ENCODE results near the gene VWF. TPM values are rescaled to one million over a fixed set of nuclear protein-coding genes. Genes with fewer than 3 reads are reported as not detected.

Gene VWF
- total and polyA plus RNA-seq, 2 experiments from 2014 or later, result 0.42 to 0.56 TPM

DNA sequence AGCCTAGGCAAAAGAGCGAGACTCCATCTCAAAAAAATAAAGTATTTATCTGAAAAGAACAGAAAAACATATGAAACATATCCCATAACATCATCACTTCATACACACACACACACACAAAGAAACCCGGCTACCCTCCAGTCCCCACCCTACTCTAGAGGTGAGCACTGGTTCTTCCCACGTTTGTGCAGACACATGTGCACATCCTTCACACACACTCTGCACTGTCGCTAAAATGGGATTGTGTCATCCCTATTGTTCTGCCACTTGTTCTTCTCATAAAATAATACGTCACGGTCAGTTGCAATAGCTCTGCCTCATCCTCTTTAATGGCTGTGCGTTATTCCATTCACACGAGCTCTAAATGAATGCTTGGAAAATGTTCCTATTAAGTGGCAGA lies 93.5 kb downstream of the VWF start:
- H2AFZ ChIP-seq, result no peak overlapping the region
- no peaks in the 10 kb centered on the region for H3K9me2 ChIP-seq (ENCODE audit: insufficient read depth)
- H3K36me3 ChIP-seq (ENCODE audit: insufficient read depth), result no peaks in the 10 kb centered on the region
- DNase-seq (ENCODE audit: low spot score), result no peak
- H4K20me1 ChIP-seq (replicated peaks; ENCODE audit: insufficient read depth), result no peaks in the 10 kb centered on the region
- peaks cover 2% of the 10 kb centered on the region for H3K27me3 Mint-ChIP-seq (ENCODE audit: insufficient read depth, low read depth, poor library complexity)
- H3K36me3 Mint-ChIP-seq (ENCODE audit: low read depth), result peaks cover 5% of the 10 kb centered on the region; the same call in 2 of the 3 replicates
- ATAC-seq, result no peak
- no peaks in the 10 kb centered on the region for H3K4me1 Mint-ChIP-seq
- H3K4me1 ChIP-seq (ENCODE audit: insufficient read depth), result no peaks in the 10 kb centered on the region
- H3K4me3 ChIP-seq, result no peak overlapping the region
- H3K4me3 Mint-ChIP-seq, result no peak overlapping the region
- TF ChIP-seq, protein P1, sequence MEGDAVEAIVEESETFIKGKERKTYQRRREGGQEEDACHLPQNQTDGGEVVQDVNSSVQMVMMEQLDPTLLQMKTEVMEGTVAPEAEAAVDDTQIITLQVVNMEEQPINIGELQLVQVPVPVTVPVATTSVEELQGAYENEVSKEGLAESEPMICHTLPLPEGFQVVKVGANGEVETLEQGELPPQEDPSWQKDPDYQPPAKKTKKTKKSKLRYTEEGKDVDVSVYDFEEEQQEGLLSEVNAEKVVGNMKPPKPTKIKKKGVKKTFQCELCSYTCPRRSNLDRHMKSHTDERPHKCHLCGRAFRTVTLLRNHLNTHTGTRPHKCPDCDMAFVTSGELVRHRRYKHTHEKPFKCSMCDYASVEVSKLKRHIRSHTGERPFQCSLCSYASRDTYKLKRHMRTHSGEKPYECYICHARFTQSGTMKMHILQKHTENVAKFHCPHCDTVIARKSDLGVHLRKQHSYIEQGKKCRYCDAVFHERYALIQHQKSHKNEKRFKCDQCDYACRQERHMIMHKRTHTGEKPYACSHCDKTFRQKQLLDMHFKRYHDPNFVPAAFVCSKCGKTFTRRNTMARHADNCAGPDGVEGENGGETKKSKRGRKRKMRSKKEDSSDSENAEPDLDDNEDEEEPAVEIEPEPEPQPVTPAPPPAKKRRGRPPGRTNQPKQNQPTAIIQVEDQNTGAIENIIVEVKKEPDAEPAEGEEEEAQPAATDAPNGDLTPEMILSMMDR (conservative IDR thresholded peaks at IDR 0.05; ENCODE audit: low read depth in 2 of 2), result no peak
- TF ChIP-seq ZNF114 (CRISPR knock-in tag; IDR thresholded peaks at IDR 0.05) (no peak), ZNF331 (CRISPR knock-in tag; IDR thresholded peaks at IDR 0.05; ENCODE audit: low read depth) (no peak), EZH2phosphoT487 (IDR thresholded peaks at IDR 0.05; ENCODE audit: unreplicated experiment) (no peak), NANOG (IDR thresholded peaks at IDR 0.05; ENCODE audit: borderline replicate concordance) (no peak), CREB1 (CRISPR knock-in tag; IDR thresholded peaks at IDR 0.05; ENCODE audit: low read depth) (no peak), STAT1 (IDR thresholded peaks at IDR 0.05; ENCODE audit: unreplicated experiment) (no peak), EZH2 (IDR thresholded peaks at IDR 0.05; ENCODE audit: low read depth, unreplicated experiment) (no peak), POLR2AphosphoS5 (IDR thresholded peaks at IDR 0.05; ENCODE audit: low read depth) (no peak), JUNB (IDR thresholded peaks at IDR 0.05; ENCODE audit: unreplicated experiment) (no peak), REST (IDR thresholded peaks at IDR 0.05; ENCODE audit: unreplicated experiment) (no peak)
- TF ChIP-seq, protein P2, sequence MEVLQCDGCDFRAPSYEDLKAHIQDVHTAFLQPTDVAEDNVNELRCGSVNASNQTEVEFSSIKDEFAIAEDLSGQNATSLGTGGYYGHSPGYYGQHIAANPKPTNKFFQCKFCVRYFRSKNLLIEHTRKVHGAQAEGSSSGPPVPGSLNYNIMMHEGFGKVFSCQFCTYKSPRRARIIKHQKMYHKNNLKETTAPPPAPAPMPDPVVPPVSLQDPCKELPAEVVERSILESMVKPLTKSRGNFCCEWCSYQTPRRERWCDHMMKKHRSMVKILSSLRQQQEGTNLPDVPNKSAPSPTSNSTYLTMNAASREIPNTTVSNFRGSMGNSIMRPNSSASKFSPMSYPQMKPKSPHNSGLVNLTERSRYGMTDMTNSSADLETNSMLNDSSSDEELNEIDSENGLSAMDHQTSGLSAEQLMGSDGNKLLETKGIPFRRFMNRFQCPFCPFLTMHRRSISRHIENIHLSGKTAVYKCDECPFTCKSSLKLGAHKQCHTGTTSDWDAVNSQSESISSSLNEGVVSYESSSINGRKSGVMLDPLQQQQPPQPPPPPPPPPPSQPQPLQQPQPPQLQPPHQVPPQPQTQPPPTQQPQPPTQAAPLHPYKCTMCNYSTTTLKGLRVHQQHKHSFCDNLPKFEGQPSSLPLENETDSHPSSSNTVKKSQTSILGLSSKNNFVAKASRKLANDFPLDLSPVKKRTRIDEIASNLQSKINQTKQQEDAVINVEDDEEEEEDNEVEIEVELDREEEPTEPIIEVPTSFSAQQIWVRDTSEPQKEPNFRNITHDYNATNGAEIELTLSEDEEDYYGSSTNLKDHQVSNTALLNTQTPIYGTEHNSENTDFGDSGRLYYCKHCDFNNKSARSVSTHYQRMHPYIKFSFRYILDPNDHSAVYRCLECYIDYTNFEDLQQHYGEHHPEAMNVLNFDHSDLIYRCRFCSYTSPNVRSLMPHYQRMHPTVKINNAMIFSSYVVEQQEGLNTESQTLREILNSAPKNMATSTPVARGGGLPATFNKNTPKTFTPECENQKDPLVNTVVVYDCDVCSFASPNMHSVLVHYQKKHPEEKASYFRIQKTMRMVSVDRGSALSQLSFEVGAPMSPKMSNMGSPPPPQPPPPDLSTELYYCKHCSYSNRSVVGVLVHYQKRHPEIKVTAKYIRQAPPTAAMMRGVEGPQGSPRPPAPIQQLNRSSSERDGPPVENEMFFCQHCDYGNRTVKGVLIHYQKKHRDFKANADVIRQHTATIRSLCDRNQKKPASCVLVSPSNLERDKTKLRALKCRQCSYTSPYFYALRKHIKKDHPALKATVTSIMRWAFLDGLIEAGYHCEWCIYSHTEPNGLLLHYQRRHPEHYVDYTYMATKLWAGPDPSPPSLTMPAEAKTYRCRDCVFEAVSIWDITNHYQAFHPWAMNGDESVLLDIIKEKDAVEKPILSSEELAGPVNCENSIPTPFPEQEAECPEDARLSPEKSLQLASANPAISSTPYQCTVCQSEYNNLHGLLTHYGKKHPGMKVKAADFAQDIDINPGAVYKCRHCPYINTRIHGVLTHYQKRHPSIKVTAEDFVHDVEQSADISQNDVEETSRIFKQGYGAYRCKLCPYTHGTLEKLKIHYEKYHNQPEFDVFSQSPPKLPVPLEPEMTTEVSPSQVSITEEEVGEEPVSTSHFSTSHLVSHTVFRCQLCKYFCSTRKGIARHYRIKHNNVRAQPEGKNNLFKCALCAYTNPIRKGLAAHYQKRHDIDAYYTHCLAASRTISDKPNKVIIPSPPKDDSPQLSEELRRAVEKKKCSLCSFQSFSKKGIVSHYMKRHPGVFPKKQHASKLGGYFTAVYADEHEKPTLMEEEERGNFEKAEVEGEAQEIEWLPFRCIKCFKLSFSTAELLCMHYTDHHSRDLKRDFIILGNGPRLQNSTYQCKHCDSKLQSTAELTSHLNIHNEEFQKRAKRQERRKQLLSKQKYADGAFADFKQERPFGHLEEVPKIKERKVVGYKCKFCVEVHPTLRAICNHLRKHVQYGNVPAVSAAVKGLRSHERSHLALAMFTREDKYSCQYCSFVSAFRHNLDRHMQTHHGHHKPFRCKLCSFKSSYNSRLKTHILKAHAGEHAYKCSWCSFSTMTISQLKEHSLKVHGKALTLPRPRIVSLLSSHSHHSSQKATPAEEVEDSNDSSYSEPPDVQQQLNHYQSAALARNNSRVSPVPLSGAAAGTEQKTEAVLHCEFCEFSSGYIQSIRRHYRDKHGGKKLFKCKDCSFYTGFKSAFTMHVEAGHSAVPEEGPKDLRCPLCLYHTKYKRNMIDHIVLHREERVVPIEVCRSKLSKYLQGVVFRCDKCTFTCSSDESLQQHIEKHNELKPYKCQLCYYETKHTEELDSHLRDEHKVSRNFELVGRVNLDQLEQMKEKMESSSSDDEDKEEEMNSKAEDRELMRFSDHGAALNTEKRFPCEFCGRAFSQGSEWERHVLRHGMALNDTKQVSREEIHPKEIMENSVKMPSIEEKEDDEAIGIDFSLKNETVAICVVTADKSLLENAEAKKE (CRISPR knock-in tag; IDR thresholded peaks at IDR 0.05), result no peak
- TF ChIP-seq, protein P3, sequence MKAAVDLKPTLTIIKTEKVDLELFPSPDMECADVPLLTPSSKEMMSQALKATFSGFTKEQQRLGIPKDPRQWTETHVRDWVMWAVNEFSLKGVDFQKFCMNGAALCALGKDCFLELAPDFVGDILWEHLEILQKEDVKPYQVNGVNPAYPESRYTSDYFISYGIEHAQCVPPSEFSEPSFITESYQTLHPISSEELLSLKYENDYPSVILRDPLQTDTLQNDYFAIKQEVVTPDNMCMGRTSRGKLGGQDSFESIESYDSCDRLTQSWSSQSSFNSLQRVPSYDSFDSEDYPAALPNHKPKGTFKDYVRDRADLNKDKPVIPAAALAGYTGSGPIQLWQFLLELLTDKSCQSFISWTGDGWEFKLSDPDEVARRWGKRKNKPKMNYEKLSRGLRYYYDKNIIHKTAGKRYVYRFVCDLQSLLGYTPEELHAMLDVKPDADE (IDR thresholded peaks at IDR 0.05), result no peak
- H3K27ac Mint-ChIP-seq, result no peak overlapping the region
- H3K9me3 Mint-ChIP-seq, result peaks cover 6% of the 10 kb centered on the region
- no peak overlapping the region for H3K27ac ChIP-seq (ENCODE audit: low read depth)
- no peaks in the 10 kb centered on the region for H3F3A ChIP-seq (replicated peaks; ENCODE audit: low read depth)
- no peak overlapping the region for H3K4me2 ChIP-seq
- no peaks in the 10 kb centered on the region for H3K79me2 ChIP-seq (replicated peaks; ENCODE audit: insufficient read depth)
- H3K27me3 ChIP-seq (ENCODE audit: insufficient read depth), result no peaks in the 10 kb centered on the region
